K562 (cell line): Measurements from ENCODE around the gene FSTL4. TPM values are rescaled to one million over a fixed set of nuclear protein-coding genes. Genes with fewer than 3 reads are reported as not detected.

ENCODE experiments used
- ATAC-seq: fragments of 200-7000 bp; cut with Tn5 transposase; 3 replicates; pipeline ENCODE4 v1.9.1; 2020; ENCODE audit warnings: moderate library complexity
- BruUV-seq: library from RNA; stranded (reverse); fragments of 400-500 nt; replicated peaks from 2 replicates; lab custom pipeline; 2021; lab: Mats Ljungman, UMichigan
- CTCF ChIA-PET: fragments of 300-600 bp; formaldehyde crosslinking; extraction: SDS; loops from one replicate; lab custom pipeline; 2021; ENCODE audit warnings: low intra/inter-chr PET ratio; lab: Yijun Ruan, JAX
- POLR2A ChIA-PET: fragments of 300-600, 350-650 bp; sonication (Branson Sonifier 250); formaldehyde crosslinking; extraction: SDS; loops from one replicate; lab custom pipeline; 2021; ENCODE audit warnings: antibody characterized with exemption, inconsistent platforms; lab: Yijun Ruan, JAX
- DNase-seq, 4 experiments: peaks; one replicate each; pipeline versions ENCODE4 v3.0.0 to v3.0.0-alpha.2; 2011 to 2018; ENCODE audit warnings: low spot score in 3 of 4, mixed read lengths in 3 of 4; ENCODE audit errors: extremely low read depth in 1 of 4
- FAIRE-seq: peaks from 2 replicates; lab custom pipeline; 2011; peaks lifted over from hg19 to GRCh38; lab: Jason Lieb, UNC
- H2AFZ ChIP-seq: 2 replicates; pipeline ENCODE4 v1.6.0; 2011; ENCODE audit warnings: low read depth, low read length, control low read depth, inconsistent platforms
- H3K27ac ChIP-seq: fragments of 200-600 bp; 3 replicates; pipeline ENCODE4 v1.8.0; 2011; ENCODE audit warnings: low read depth, mild to moderate bottlenecking, control low read depth, inconsistent platforms, low read length, moderate library complexity, mixed read lengths; ENCODE audit errors: extremely low read depth
- H3K27me3 ChIP-seq, 2 experiments: fragments of 300-600 bp in 1 of 2; 2 replicates in 1 of 2; 3 replicates in 1 of 2; pipeline versions ENCODE4 v1.6.0 to v1.8.0; 2011; ENCODE audit warnings: inconsistent platforms in 2 of 2, low read length in 2 of 2, mild to moderate bottlenecking in 1 of 2, mixed read lengths in 1 of 2, moderate library complexity in 1 of 2; ENCODE audit not compliant: control insufficient read depth in 2 of 2, insufficient read depth in 2 of 2
- H3K36me3 ChIP-seq: fragments of 300-600 bp; 3 replicates; pipeline ENCODE4 v1.8.0; 2011; ENCODE audit warnings: mild to moderate bottlenecking, low read length, inconsistent platforms; ENCODE audit not compliant: control insufficient read depth, insufficient read depth
- H3K4me1 ChIP-seq, 2 experiments: fragments of 200-600 bp in 1 of 2; replicated peaks in 1 of 2; 2 replicates in 1 of 2; 3 replicates in 1 of 2; pipeline versions ENCODE4 v1.5.1 to v1.8.0; 2011; ENCODE audit warnings: inconsistent platforms in 2 of 2, low read length in 2 of 2, mild to moderate bottlenecking in 1 of 2, mixed read lengths in 1 of 2, moderate library complexity in 1 of 2; ENCODE audit not compliant: control insufficient read depth in 2 of 2, insufficient read depth in 2 of 2
- H3K4me2 ChIP-seq: 2 replicates; pipeline ENCODE4 v1.6.1; 2011; ENCODE audit warnings: low read length, control low read depth, inconsistent platforms, mixed read lengths; ENCODE audit not compliant: insufficient read depth
- H3K4me3 ChIP-seq: fragments of 200-600 bp; sonication (generic), shearing (Covaris generic); 2 replicates; pipeline ENCODE4 v1.5.1; 2016; ENCODE audit warnings: control low read depth, inconsistent platforms
- H3K79me2 ChIP-seq: fragments of 200-600 bp; 3 replicates; pipeline ENCODE4 v1.8.0; 2011; ENCODE audit warnings: low read length, inconsistent platforms; ENCODE audit not compliant: control insufficient read depth, insufficient read depth
- H3K9ac ChIP-seq, 2 experiments: 2 replicates each; pipeline versions ENCODE4 v1.6.0 to v1.6.1; 2011; ENCODE audit warnings: low read depth in 2 of 2, low read length in 2 of 2, control low read depth in 1 of 2, inconsistent platforms in 1 of 2, mild to moderate bottlenecking in 1 of 2, mixed read lengths in 1 of 2; ENCODE audit not compliant: insufficient read depth in 1 of 2
- H3K9me1 ChIP-seq: one replicate; pipeline ENCODE4 v1.6.0; 2011; ENCODE audit warnings: inconsistent platforms, mild to moderate bottlenecking, low read length, moderate library complexity; ENCODE audit not compliant: control insufficient read depth, insufficient read depth
- H3K9me3 ChIP-seq: replicated peaks from 2 replicates; pipeline ENCODE4 v1.5.1; 2011; ENCODE audit warnings: low read depth, low read length, inconsistent platforms; ENCODE audit not compliant: control insufficient read depth, insufficient read depth
- H4K20me1 ChIP-seq: replicated peaks from 2 replicates; pipeline ENCODE4 v1.6.1; 2011; ENCODE audit warnings: low read length, inconsistent platforms, mixed read lengths; ENCODE audit not compliant: control insufficient read depth, insufficient read depth
- ATF3 ChIP-seq, 2 experiments: fragments of 450-650 bp in 1 of 2; sonication (generic) in 1 of 2; formaldehyde crosslinking in 1 of 2; IDR thresholded peaks in 1 of 2; conservative IDR thresholded peaks in 1 of 2; 2 replicates each; pipeline versions ENCODE4 v1.6.1 to v1.8.1; 2016 to 2023; ENCODE audit warnings: mild to moderate bottlenecking in 2 of 2, moderate library complexity in 2 of 2, inconsistent platforms in 1 of 2, missing genetic modification reagents in 1 of 2
- BRCA1 ChIP-seq, 2 experiments: fragments of 450-650 bp in 1 of 2; sonication (generic) in 1 of 2; formaldehyde crosslinking in 1 of 2; IDR thresholded peaks; 2 replicates each; pipeline versions ENCODE4 v1.5.0 to v1.6.1; 2017 to 2020; ENCODE audit warnings: mild to moderate bottlenecking in 1 of 2, missing genetic modification reagents in 1 of 2
- FUS ChIP-seq: fragments of 200-400 bp; formaldehyde crosslinking; optimal IDR thresholded peaks from 2 replicates; pipeline ENCODE3; 2017; ENCODE audit warnings: low read depth, low read length
- HIVEP1 ChIP-seq: fragments of 250-450 bp; sonication (Bioruptor Pico); IDR thresholded peaks from 2 replicates; pipeline ENCODE4 v1.4.0; 2020; ENCODE audit warnings: mild to moderate bottlenecking
- NFIC ChIP-seq: fragments of 450-650 bp; IDR thresholded peaks from 2 replicates; pipeline ENCODE4 v1.6.1; 2017; ENCODE audit warnings: mild to moderate bottlenecking, inconsistent platforms
- SMARCE1 ChIP-seq: fragments of 450-650 bp; IDR thresholded peaks from 2 replicates; pipeline ENCODE4 v1.7.1; 2016; ENCODE audit warnings: mild to moderate bottlenecking
- SRF ChIP-seq, 2 experiments: fragments of 250-450, 450-650 bp in 1 of 2; sonication (Bioruptor Pico) in 1 of 2; sonication (generic) in 1 of 2; formaldehyde crosslinking; IDR thresholded peaks; 2 replicates each; pipeline versions ENCODE4 v1.5.0 to v1.5.1; 2020 to 2022; ENCODE audit warnings: mild to moderate bottlenecking in 1 of 2, missing genetic modification reagents in 1 of 2
- ZNF124 ChIP-seq: sonication (generic); formaldehyde crosslinking; IDR thresholded peaks from 2 replicates; pipeline ENCODE4 v1.8.1; 2022; ENCODE audit warnings: missing genetic modification reagents
- WGBS: fragments of 100-300 bp; shearing (Covaris generic); methylation state at CpG from one replicate; pipeline ENCODE4 v1.1.6; 2016; ENCODE audit warnings: low coverage, mixed read lengths; ENCODE audit not compliant: insufficient coverage; ENCODE audit errors: missing lambda C conversion rate; 5-methylcytosine and 5-hydroxymethylcytosine counted together
- in situ Hi-C: fragments of 300-500 bp; cut with MboI; formaldehyde crosslinking; loops from 4 replicates; pipeline ENCODE4 v1.15.0; 2018; ENCODE audit warnings: inconsistent platforms, mixed read lengths
- intact Hi-C: fragments of 100-400 bp; cut with micrococcal nuclease; formaldehyde crosslinking; loops from 2 replicates; pipeline ENCODE4 v1.14.2; 2022
- polyA plus RNA-seq, 8 experiments: library from polyadenylated mRNA; depleted of rRNA in 4 of 8; stranded (reverse) in 5 of 8; unstranded in 3 of 8; fragments of >200 nt; fragmentation: Nextera tagmentation in 2 of 8; fragmentation: Illumina TruSeq in 1 of 8; extraction: Ambion mirVana in 2 of 8; extraction: Trizol in 1 of 8; gene quantifications; 2 replicates each; pipeline versions ENCODE4 v1.2.1 to v1.2.3, GENCODE V29; 2011 to 2014; ENCODE audit warnings: inconsistent platforms in 1 of 8, missing spikeins in 1 of 8
- total RNA-seq, 7 experiments: library from RNA; depleted of rRNA in 6 of 7; stranded (reverse); fragments of >200 nt in 6 of 7; fragmentation: Illumina TruSeq in 2 of 7; extraction: Trizol in 2 of 7; gene quantifications; 2 replicates each; pipeline versions ENCODE4 v1.2.1 to v1.2.3, GENCODE V29; 2011 to 2021; ENCODE audit warnings: low replicate concordance in 1 of 7
- TF ChIP-seq, protein P1 (sequence below): fragments of 450-650 bp; IDR thresholded peaks from 2 replicates; pipeline ENCODE4 v1.6.1; 2018; ENCODE audit warnings: mild to moderate bottlenecking, low read depth; ENCODE audit not compliant: partially characterized antibody

FSTL4 gene
- total and polyA plus RNA-seq, 9 of the 15 experiments (the other 6 are each of a cell fraction or from before 2014, with no cell fraction given): 0.08 to 0.18 (median 0.10) TPM; not detected in 5

DNA sequence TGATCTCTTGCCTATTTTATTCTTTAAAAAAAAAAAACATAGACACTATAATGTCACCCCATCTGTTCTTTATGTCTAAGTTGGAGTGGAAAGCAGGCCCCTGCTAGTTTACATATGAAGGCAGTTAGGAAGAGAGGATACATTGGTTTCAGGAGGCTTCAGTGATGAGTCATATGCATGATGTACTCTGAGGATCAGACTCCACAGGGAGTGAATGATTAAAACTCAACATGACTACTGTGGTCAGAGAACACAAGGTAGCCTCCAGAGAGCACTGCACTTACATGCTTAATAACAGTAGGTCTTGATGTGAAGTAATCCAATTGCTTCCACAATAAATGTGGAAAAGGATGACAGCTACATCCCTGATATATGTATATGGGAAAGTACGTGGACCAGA, 22.7 kb upstream of the FSTL4 start:
- intact Hi-C loops: no loop called here
- CTCF ChIA-PET: interaction anchor here (0.6 kb wide), 1 partner anchor 121 kb away, joined by 3 read pairs; no protein-coding TSS in a partner anchor

GRCh38 chr5:133627180-133627579, 14.8 kb upstream of the FSTL4 start:
- no peak for ATAC-seq
- no peak overlapping the region for H3K4me3 ChIP-seq
- intact Hi-C loops (no loop called here), in situ Hi-C loops (no loop called here)
- no peaks in the 10 kb centered on the region for H3K79me2 ChIP-seq
- no peak overlapping the region for H2AFZ ChIP-seq
- no peaks in the 10 kb centered on the region for H3K36me3 ChIP-seq
- H4K20me1 ChIP-seq: no peaks in the 10 kb centered on the region
- H3K27ac ChIP-seq: no peak overlapping the region
- H3K4me2 ChIP-seq: no peak overlapping the region
- no peaks in the 10 kb centered on the region for H3K4me1 ChIP-seq
- no peaks in the 10 kb centered on the region for H3K9me1 ChIP-seq
- no peak overlapping the region for H3K9ac ChIP-seq
- 0% methylated on average over 1 of the region's 1 CpG for WGBS
- no peaks in the 10 kb centered on the region for H3K9me3 ChIP-seq
- ChIA-PET POLR2A (no interaction called here), CTCF (no interaction called here)
- no TSS peak for BruUV-seq
- no peak for FAIRE-seq
- H3K27me3 ChIP-seq: no peaks in the 10 kb centered on the region
- DNase-seq: no peak
- TF ChIP-seq, protein P1, sequence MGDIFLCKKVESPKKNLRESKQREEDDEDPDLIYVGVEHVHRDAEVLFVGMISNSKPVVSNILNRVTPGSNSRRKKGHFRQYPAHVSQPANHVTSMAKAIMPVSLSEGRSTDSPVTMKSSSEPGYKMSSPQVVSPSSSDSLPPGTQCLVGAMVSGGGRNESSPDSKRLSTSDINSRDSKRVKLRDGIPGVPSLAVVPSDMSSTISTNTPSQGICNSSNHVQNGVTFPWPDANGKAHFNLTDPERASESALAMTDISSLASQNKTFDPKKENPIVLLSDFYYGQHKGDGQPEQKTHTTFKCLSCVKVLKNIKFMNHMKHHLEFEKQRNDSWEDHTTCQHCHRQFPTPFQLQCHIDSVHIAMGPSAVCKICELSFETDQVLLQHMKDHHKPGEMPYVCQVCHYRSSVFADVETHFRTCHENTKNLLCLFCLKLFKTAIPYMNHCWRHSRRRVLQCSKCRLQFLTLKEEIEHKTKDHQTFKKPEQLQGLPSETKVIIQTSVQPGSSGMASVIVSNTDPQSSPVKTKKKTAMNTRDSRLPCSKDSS: no peak
- no peak for TF ChIP-seq SRF (CRISPR knock-in tag; IDR thresholded peaks at IDR 0.05)
- TF ChIP-seq ZNF124 (CRISPR knock-in tag): no peak
- no peak for TF ChIP-seq BRCA1 (IDR thresholded peaks at IDR 0.05)
- TF ChIP-seq BRCA1 (CRISPR knock-in tag; IDR thresholded peaks at IDR 0.05): no peak
- TF ChIP-seq NFIC: no peak
- no peak for TF ChIP-seq HIVEP1 (CRISPR knock-in tag)

More for the DNA sequence above, 22.7 kb upstream of the FSTL4 start:
- no peak for DNase-seq
- Histone ChIP-seq H3K27ac (no peak overlapping the region), H3K4me3 (no peak overlapping the region), H3K4me1 (no peaks in the 10 kb centered on the region), H3K79me2 (no peaks in the 10 kb centered on the region), H2AFZ (no peak overlapping the region), H3K9me1 (no peaks in the 10 kb centered on the region), H3K36me3 (no peaks in the 10 kb centered on the region), H3K9ac (no peak overlapping the region), H3K9me3 (no peaks in the 10 kb centered on the region), H3K27me3 (peaks cover 0 to 5% of the 10 kb centered on the region in 2 experiments; a peak in 1 of 5 replicates), H3K4me2 (no peak overlapping the region), H4K20me1 (no peaks in the 10 kb centered on the region)
- no TSS peak for BruUV-seq
- POLR2A ChIA-PET: no interaction called here
- no peak for ATAC-seq
- in situ Hi-C loops: no loop called here
- 0% methylated on average over 1 of the region's 1 CpG for WGBS
- FAIRE-seq: no peak
- TF ChIP-seq SMARCE1: no peak
- TF ChIP-seq FUS: no peak
- 0 out of 2 replicates have a peak, but pooled peaks have one; percentile 16 for TF ChIP-seq ATF3 (IDR thresholded peaks at IDR 0.05)
- no peak for TF ChIP-seq ATF3 (CRISPR knock-in tag; conservative IDR thresholded peaks at IDR 0.05)
